Hippocampal formation (tissue), 2 donors: ENCODE data around the gene RGS1.
A peak's percentile ranks its signal among the peaks of the same experiment; 100 is the strongest.

Experiments
- DNase-seq, 2 donors: peaks; one replicate each; lab custom pipeline; 2025; lab: John Stamatoyannopoulos, UW

RGS1 gene

GRCh38 chr1:192581131-192581927 is 5.8 kb downstream of the RGS1 start:
- no peak for DNase-seq

DNA sequence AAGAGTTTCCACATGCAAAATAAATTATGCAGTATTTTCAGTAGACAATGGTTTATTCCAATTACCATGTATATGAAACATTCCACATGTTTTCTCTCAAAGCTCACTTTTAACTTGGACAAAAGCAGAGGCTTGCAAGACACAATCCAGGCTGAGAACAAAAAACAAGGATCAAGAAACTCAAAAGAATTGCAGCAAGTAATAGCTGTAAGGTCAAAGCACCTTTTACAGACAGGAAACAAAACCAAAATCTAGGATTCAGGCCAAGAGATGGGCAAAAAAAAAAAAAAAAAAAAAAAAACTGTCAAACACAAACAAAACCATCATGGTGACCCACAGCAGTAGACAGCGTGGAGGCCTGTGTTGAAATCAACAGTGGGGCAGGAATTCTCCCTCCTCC is 9.3 kb downstream of the RGS1 start:
- DNase-seq = no peak

DNA sequence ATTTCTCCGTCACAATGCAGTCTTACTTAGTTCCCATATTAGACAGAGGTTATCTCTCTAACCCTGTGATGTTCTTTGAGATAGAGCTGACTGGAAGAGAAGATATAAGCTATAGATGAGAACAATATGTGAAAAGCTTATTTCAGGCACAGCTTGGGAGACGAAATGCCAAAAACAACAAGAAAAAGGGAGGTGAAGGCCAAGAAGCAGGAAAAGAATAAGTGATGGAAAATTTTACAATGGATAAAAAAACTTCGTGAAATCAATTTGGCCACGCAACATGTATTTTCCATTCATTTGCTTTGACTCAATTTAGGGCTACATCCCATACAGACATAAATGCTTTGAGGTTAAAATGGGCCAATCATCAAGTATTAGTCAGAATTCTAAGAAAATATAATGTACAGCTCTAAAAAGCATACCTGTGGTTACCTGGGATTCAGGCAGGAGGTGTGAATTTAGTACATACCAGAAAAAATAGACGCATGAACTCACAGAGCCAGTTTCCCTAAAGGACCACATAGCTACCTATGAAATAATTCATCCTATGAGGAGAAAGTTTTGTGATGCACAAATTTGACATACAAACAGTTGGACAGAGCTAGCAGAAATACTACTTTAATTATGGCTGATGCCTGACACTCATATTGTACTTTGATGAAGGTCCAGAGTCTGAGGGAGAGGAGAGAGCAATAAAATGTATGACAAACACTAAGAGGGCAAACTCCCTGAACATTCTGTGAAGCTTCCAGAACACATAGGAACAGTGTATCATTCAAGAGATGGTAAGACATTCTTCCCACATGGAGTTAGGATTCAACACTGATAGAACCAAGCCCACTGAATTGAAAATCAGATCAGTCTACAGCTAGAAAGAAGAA is 12.1 kb downstream of the RGS1 start:
- no peak for DNase-seq

GRCh38 chr1:192588546-192588945 is 13.0 kb downstream of the RGS1 start:
- DNase-seq = no peak

DNA sequence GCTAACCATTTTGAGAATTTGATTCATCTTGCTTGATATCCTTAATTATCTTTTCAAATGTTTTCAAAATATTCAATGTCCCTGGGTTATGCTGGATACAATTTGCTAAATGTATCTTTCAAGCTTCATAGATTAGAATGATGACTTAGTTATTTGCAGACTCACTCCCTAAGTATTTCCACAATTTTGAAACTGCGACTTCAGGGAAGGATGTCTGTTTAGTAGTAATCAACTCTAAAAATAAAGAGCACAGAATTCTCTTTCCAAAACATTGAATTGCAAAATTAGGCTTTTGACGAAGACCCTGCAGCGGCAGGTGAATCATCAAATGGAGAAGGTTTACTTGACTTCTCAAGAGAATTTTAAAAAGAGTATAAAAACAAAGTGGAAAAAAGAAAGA is 14.2 kb downstream of the RGS1 start:
- no peak for DNase-seq

DNA sequence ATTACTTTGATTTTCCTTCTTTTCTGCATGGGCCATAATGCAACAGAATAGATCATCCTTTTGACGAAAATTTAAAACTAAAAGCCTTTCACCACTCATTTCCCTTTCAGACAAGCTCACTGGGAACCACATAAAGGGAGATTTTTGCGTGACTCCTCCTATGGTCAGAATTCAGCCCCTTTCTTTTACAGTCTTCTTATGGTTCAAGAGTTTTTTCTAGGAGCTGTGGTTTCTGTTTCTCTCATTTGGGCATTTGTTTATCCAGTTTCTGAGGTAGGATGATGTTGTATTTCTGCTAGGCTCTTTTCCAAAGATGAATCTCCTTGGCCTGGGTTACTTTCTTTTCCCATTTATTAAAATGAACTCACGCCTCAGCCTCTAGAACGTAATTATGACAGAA is 16.9 kb downstream of the RGS1 start:
- no peak for DNase-seq

GRCh38 chr1:192592981-192593708 is 17.6 kb downstream of the RGS1 start:
- DNase-seq = no peak

GRCh38 chr1:192595299-192595698 is 19.7 kb downstream of the RGS1 start:
- no peak for DNase-seq

- DNase-seq = no peak
Measured at GRCh38 chr1:192598589-192598988, 23.0 kb downstream of the RGS1 start.

DNA sequence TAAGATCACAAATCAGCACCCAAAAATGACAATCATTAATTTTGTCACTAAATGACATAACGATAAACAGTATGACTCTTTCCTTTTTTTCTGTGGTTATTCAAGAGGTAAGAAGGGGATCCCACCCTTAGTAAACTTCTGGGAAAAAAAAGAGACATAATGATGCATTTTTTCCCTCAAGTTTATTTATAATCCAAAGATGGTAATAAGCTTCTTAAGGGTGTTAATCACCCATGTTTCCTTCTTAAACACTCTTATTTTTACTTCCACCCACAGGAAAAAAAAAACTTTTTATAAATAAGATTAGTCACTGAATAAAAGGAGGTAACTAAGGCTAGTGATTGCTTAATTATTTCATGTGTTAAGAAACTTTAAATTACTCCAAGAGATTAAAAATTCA is 24.7 kb downstream of the RGS1 start:
- no peak for DNase-seq

- DNase-seq = no peak
Measured at GRCh38 chr1:192601143-192601542, 25.6 kb downstream of the RGS1 start.

DNA sequence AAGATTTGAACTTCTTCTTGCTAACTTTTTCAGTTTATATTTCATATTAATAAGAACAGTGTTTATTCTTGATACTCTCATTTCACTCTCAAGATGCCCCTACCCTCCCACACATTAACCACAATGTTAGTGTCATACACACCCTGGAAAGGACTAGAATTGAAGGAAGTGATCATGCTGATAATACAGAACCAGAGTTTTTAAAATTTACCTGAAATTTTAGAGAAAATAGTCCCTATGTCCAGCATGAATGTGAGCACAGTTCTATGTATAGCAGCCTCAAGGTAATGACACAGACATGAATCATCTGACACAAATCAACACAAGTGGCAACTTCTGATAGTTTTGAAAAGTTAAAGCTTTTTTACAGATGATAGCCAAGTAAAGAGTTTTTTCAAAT is 26.0 kb downstream of the RGS1 start:
- DNase-seq = no peak

DNA sequence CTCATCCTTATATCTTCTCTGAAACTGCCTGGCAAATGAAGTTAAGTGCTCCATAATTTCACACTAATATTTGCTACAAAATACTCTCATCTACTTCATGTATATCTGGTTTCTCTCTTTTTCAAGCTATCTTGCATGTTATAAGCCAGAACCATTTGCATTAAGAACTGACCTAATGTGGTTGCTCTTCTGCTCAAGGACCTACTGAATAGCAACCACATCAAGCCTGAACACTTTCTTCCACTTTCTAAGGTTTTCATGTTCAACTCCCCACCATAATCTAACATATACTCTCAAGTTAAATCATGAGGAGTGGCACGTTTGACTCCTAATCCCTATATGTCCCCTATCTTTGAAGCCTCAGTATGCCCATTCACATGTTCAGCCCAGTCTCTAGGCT is 27.2 kb downstream of the RGS1 start:
- no peak for DNase-seq

DNA sequence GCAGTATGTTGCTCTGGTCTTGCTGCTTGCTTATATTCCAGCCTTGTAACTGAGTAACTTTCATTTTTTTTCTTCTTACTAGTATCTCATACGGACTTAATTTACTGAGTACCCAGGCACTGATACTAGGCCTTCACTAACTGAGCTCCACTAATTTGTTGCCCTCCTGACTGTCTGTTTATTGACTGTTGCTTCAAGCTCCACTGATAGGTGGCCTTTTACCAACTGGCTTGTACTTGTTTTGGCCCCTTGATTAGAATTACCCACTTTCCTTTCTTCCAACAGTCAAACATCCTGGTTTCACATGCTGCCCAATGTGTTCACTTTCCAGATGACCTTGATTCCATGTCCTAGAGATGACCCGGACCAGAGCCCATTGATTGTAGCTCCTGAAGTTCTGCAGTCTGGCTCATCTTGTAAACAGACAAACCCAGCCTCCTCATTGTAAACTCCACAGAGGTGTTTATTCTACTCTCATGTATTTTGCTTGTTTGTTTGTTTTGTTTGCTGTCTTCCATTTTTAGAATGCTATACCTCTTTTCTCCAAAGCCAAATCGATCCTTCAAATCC is 27.7 kb downstream of the RGS1 start:
- no peak for DNase-seq

GRCh38 chr1:192604979-192605620 is 29.5 kb downstream of the RGS1 start:
- no peak for DNase-seq

- no peak for DNase-seq
Measured at GRCh38 chr1:192608671-192609070, 33.1 kb downstream of the RGS1 start.

- DNase-seq = peak in 1 of 2 donors; percentile 7
Measured at GRCh38 chr1:192609110-192610079, 33.8 kb downstream of the RGS1 start.

- peak in 1 of 2 donors; percentile 12 for DNase-seq
Measured at GRCh38 chr1:192610112-192610889, 34.7 kb downstream of the RGS1 start.

- DNase-seq = no peak
Measured at GRCh38 chr1:192615055-192615454, 39.5 kb downstream of the RGS1 start.
